Smooth muscle cell (in vitro differentiated cells): ENCODE data around the gene RRAGC. TPM values are rescaled to one million over a fixed set of nuclear protein-coding genes. Genes with fewer than 3 reads are reported as not detected.

ENCODE experiments used
- DNase-seq: peaks from one replicate; lab custom pipeline; 2025; ENCODE audit not compliant: unreplicated experiment; lab: John Stamatoyannopoulos, UW
- H2AFZ ChIP-seq: fragments of 200-600 bp; sonication (generic); 2 replicates; pipeline ENCODE4 v1.6.0; 2016; ENCODE audit warnings: antibody characterized with exemption, low read depth, mild to moderate bottlenecking
- H3F3A ChIP-seq: fragments of 200-600 bp; sonication (generic); 2 replicates; pipeline ENCODE4 v1.6.0; 2017; ENCODE audit warnings: antibody characterized with exemption, low read depth
- H3K27ac ChIP-seq: fragments of 200-600 bp; sonication (generic); 2 replicates; pipeline ENCODE4 v1.5.1; 2016; ENCODE audit warnings: low read depth, mild to moderate bottlenecking
- H3K27me3 ChIP-seq: fragments of 200-600 bp; sonication (generic); 2 replicates; pipeline ENCODE4 v1.6.1; 2016; ENCODE audit warnings: low read depth, mild to moderate bottlenecking
- H3K36me3 ChIP-seq: fragments of 200-600 bp; sonication (generic); 2 replicates; pipeline ENCODE4 v1.5.1; 2016; ENCODE audit warnings: low read depth
- H3K4me1 ChIP-seq: fragments of 200-600 bp; sonication (generic); 2 replicates; pipeline ENCODE4 v1.5.1; 2016; ENCODE audit warnings: low read depth
- H3K4me2 ChIP-seq: fragments of 200-600 bp; sonication (generic); 2 replicates; pipeline ENCODE4 v1.6.0; 2016; ENCODE audit warnings: mild to moderate bottlenecking
- H3K4me3 ChIP-seq: fragments of 200-600 bp; sonication (generic); 2 replicates; pipeline ENCODE4 v1.5.1; 2016; ENCODE audit warnings: mild to moderate bottlenecking
- H3K79me2 ChIP-seq: fragments of 200-600 bp; sonication (generic); 2 replicates; pipeline ENCODE4 v1.6.0; 2016; ENCODE audit warnings: low read depth, mild to moderate bottlenecking
- H3K9ac ChIP-seq: fragments of 200-600 bp; sonication (generic); 2 replicates; pipeline ENCODE4 v1.6.0; 2016; ENCODE audit warnings: low read depth
- H3K9me3 ChIP-seq: fragments of 200-600 bp; sonication (generic); replicated peaks from 2 replicates; pipeline ENCODE4 v1.5.1; 2016; ENCODE audit warnings: low read depth
- H4K20me1 ChIP-seq: fragments of 200-600 bp; sonication (generic); 2 replicates; pipeline ENCODE4 v1.6.0; 2016; ENCODE audit warnings: low read depth
- CTCF ChIP-seq: fragments of 200-600 bp; sonication (generic); IDR thresholded peaks from 2 replicates; pipeline ENCODE4 v1.5.1; 2017; ENCODE audit warnings: borderline replicate concordance, mild to moderate bottlenecking, antibody characterized with exemption; ENCODE audit not compliant: insufficient read depth, poor library complexity, severe bottlenecking
- WGBS: methylation state at CpG from one replicate; pipeline ENCODE4 v1.1.7; 2016; ENCODE audit warnings: low lambda C conversion rate; 5-methylcytosine and 5-hydroxymethylcytosine counted together
- polyA plus RNA-seq: library from polyadenylated mRNA; unstranded; fragments of >200 nt; fragmentation: Nextera tagmentation; extraction: Ambion mirVana; gene quantifications from 2 replicates; pipeline ENCODE4 v1.2.1, GENCODE V29; 2016
- total RNA-seq: library from RNA; depleted of rRNA; stranded (reverse); fragments of >200 nt; gene quantifications from 2 replicates; pipeline ENCODE4 v1.2.3, GENCODE V29; 2014

The RRAGC gene
- total and polyA plus RNA-seq, 2 experiments from 2014 or later: 13.2 to 13.3 TPM

DNA sequence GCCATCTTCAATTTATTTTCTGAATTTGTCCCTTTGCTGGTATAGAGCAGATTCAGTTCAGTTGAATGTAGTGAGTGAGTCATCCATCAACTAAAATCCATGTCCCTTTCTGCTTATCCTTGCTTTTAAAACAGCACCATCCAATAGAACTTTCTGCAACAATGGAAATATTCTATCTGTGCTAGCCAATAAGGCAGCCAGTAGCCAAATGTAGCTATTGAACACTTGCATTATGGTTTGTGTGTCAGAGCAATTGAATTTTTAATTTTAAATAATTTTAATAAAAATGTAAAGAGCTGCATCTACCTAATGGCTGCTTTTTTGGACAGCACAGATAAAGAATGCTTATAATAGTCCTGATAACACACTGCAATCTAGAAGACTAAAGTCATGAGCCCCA lies 21.9 kb upstream of the RRAGC start, which contains the start of gene GJA9:
Gene GJA9, minus strand, starts transcription at position 101 of the 400 bp plus-strand sequence. CDS start 5,489 bp downstream, outside the sequence.
- no peaks in the 10 kb centered on the region for H3K4me1 ChIP-seq
- no peaks in the 10 kb centered on the region for H3K27me3 ChIP-seq
- no peak for DNase-seq
- H3K9me3 ChIP-seq: no peaks in the 10 kb centered on the region
- no peaks in the 10 kb centered on the region for H3K79me2 ChIP-seq
- H3K27ac ChIP-seq: no peak within 1 kb of the TSS
- no peak within 1 kb of the TSS for H3K9ac ChIP-seq
- H3K4me3 ChIP-seq: no peak within 1 kb of the TSS
- H4K20me1 ChIP-seq: no peaks in the 10 kb centered on the region
- H3K4me2 ChIP-seq: no peak within 1 kb of the TSS
- H3K36me3 ChIP-seq: no peaks in the 10 kb centered on the region
- no peak within 1 kb of the TSS for H2AFZ ChIP-seq
- H3F3A ChIP-seq: no peaks in the 10 kb centered on the region
- TF ChIP-seq CTCF: no peak

GRCh38 chr1:38875811-38876210 lies 16.2 kb upstream of the RRAGC start:
- no peak overlapping the region for H3K4me3 ChIP-seq
- H3K36me3 ChIP-seq: no peaks in the 10 kb centered on the region
- H3K79me2 ChIP-seq: peaks cover 15% of the 10 kb centered on the region
- H3K4me1 ChIP-seq: peaks cover 15% of the 10 kb centered on the region
- no peak for DNase-seq
- H3K27me3 ChIP-seq: no peaks in the 10 kb centered on the region
- 93% methylated on average over 2 of the region's 2 CpGs for WGBS
- H3K9ac ChIP-seq: no peak overlapping the region
- H3K27ac ChIP-seq: no peak overlapping the region
- H2AFZ ChIP-seq: no peak overlapping the region
- no peaks in the 10 kb centered on the region for H3F3A ChIP-seq
- TF ChIP-seq CTCF: no peak
- no peak overlapping the region for H3K4me2 ChIP-seq
- H4K20me1 ChIP-seq: peaks cover 8% of the 10 kb centered on the region
- no peaks in the 10 kb centered on the region for H3K9me3 ChIP-seq

DNA sequence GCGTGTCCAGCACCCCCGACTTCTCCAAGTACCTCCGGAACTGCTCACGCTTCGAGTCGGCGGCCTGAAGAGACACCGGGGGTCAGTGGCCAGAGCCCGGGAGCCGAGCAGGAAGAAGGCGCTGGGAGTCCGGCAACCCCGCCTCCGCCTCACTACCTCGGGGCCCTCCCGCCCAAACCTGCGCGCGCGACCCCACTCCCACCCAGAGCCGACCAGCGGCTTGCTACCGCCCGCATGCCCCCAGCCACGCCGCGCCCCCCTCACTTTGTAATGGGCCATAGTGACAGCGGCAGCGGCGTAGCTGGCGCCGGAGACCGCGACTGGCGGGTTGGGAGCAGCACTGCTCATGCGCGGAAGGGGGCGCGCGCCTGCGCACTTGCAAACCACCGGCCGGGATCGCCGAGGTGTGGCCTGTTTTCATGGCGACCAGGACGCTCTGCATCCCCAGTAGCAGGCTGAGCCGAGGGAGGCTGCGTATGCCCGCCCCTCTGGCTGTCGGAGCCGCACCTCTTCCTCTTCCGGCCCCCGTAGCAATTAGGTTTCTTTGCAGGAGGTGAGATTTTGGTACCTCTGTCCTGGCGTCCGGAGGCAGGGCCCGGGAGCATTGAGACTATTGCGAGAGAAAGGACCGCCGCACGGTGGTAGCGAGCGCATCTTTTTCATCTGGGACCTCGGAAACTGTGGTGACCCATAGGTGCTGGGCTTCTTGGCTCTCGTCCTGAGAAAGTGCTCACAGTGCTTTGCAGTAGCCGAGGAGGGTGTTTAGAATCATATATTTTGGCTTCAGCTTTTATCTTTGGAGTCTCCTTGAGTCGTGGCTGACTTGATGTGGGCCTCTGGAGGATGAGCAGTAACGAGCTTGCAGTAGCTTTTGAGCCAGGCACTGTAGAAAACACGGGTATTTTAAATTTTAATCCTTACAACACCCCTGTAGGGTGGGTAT lies 13.7 kb upstream of the RRAGC start, which contains the start of gene MYCBP:
Gene MYCBP, minus strand, starts transcription at position 322 of the 943 bp plus-strand sequence. Its CDS starts 43 bp downstream, at position 279.
- WGBS: under 1% methylated on average over 69 of the region's 69 CpGs
- H3F3A ChIP-seq: no peaks in the 10 kb centered on the region
- H3K4me2 ChIP-seq: peak within 1 kb of the TSS; percentile 93
- H3K9me3 ChIP-seq: no peaks in the 10 kb centered on the region
- peak within 1 kb of the TSS; percentile 14 for H3K27ac ChIP-seq
- peak; percentile 89 for DNase-seq
- peaks cover 15% of the 10 kb centered on the region for H3K4me1 ChIP-seq
- TF ChIP-seq CTCF: no peak
- no peaks in the 10 kb centered on the region for H3K36me3 ChIP-seq
- H3K27me3 ChIP-seq: no peaks in the 10 kb centered on the region
- peaks cover 20% of the 10 kb centered on the region for H3K79me2 ChIP-seq
- H3K9ac ChIP-seq: peak within 1 kb of the TSS; percentile 37
- H3K4me3 ChIP-seq: peak within 1 kb of the TSS; percentile 82
- peak within 1 kb of the TSS; percentile 86 for H2AFZ ChIP-seq
- peaks cover 18% of the 10 kb centered on the region for H4K20me1 ChIP-seq
